ENCODE measurements around the gene RAD51B.

Gene RAD51B

GRCh38 chr14:68669603-68670358 is 850.2 kb downstream of the RAD51B start:
- no peak for FAIRE-seq
- TF ChIP-seq, protein P1, sequence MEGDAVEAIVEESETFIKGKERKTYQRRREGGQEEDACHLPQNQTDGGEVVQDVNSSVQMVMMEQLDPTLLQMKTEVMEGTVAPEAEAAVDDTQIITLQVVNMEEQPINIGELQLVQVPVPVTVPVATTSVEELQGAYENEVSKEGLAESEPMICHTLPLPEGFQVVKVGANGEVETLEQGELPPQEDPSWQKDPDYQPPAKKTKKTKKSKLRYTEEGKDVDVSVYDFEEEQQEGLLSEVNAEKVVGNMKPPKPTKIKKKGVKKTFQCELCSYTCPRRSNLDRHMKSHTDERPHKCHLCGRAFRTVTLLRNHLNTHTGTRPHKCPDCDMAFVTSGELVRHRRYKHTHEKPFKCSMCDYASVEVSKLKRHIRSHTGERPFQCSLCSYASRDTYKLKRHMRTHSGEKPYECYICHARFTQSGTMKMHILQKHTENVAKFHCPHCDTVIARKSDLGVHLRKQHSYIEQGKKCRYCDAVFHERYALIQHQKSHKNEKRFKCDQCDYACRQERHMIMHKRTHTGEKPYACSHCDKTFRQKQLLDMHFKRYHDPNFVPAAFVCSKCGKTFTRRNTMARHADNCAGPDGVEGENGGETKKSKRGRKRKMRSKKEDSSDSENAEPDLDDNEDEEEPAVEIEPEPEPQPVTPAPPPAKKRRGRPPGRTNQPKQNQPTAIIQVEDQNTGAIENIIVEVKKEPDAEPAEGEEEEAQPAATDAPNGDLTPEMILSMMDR (IDR thresholded peaks at IDR 0.05; ENCODE audit: insufficient read depth, missing control alignments): no peak
- no peak for DNase-seq (ENCODE audit: insufficient read length, low spot score)

DNA sequence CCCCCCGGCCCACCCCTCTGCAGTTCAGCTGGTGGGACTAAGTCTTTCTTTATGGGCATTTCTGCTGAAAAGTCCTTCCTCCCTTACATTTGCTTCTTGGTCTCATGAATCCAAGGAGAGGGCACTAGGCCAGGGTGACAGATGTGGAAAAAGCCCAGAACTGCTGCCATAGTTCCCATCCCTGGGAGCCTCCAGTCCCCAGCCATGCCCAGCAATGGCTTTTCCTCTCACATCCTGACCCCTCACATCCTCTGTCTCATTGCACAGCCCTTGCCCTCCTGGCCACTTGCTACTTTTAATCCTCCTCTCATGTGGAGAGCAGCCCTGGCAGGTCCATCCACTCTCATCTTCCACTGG is 850.8 kb downstream of the RAD51B start:
- DNase-seq (ENCODE audit: insufficient read length, low spot score) (no peak), FAIRE-seq (no peak)
- TF ChIP-seq, protein P1 (IDR thresholded peaks at IDR 0.05; ENCODE audit: insufficient read depth, missing control alignments): no peak

DNA sequence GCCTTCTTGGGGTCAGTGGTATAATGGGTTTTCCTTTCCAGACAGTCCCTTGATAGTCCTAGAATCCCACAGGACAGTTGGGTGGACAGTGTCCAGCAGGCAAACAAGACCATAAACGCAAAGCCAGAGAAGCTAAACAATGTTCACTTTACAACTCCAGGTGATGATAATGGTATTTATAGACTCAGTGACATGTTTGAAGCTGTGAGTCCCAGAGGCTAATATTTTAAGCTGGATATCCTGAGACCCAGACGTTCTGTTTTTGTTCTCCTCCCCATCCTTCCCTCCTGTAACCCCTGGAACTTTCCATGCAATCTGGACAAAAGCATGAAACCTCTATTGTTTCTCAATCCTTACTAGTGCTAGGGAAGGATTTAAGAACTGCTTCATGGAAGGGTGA is 852.3 kb downstream of the RAD51B start:
- TF ChIP-seq, protein P1 (IDR thresholded peaks at IDR 0.05; ENCODE audit: insufficient read depth, missing control alignments): no peak
- FAIRE-seq: no peak
- DNase-seq (ENCODE audit: insufficient read length, low spot score): no peak

DNA sequence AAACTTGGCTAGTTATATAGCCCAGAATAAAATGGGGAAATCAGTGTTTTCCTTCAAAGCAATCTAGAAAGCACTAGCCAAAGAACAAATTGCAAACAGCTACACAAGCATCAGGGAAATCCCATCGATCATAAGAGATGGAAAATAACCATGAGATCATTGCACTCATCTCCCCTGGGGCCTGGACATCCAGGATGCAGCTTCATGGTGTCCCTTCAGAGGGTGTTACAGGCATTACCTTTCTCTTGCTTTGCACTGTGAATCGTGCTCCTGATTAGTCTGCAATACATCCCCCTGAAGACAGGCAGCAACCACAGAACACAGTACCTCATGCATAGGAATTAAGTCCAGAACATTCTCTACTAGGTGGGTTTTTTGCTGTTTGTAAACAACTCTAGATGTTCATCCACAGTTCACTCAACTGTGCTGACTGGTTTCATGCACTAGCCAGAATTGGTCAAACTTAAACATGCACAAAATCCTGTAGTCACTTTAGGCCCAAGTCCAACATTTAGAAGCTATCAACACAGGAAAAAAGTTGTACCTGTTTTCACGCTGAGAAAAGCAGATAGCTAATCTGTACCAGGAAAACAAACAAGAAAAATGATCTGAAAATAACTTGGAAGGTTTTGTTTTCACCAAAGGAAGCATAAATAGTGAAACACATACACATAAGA is 853.2 kb downstream of the RAD51B start:
- TF ChIP-seq, protein P1 (IDR thresholded peaks at IDR 0.05; ENCODE audit: insufficient read depth, missing control alignments): no peak
- FAIRE-seq (no peak), DNase-seq (ENCODE audit: insufficient read length, low spot score) (no peak)

- DNase-seq (ENCODE audit: insufficient read length, low spot score) (no peak), FAIRE-seq (no peak)
- TF ChIP-seq, protein P1 (IDR thresholded peaks at IDR 0.05; ENCODE audit: insufficient read depth, missing control alignments): no peak
Observed at GRCh38 chr14:68673464-68673863, 853.9 kb downstream of the RAD51B start.

DNA sequence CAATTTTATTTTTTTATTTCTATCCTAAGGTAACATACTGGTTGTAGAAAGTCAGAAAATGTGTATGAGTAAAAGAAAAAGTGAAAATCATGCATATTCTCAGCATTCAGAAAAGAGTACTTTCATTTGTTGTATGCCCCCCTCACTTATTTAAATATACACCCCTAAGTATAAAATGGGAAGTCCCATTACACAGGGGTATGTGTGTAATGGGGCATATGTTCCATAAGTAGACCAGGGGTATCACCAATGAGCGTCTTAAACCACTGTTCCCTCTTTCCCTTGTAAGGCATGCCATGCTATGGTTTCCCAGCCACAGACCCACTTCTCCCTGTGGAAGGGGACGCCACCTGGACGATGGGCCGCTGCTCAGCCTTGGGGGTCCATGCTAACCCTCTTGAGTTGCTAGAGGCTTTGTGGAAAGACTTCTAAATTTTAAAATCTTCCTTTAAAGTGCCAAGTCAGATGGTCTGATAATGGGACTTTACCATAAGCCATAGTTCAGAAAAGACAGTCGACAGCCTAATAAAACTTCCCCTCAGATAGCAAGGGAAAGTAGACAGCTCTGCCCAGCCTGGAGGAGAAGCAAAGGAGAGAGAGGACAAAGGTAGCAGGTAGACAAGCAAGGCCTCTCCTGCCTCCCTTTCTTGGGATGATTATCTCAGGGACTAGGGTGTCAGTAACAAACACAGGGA is 855.1 kb downstream of the RAD51B start:
- TF ChIP-seq, protein P1 (IDR thresholded peaks at IDR 0.05; ENCODE audit: insufficient read depth, missing control alignments): no peak
- DNase-seq (ENCODE audit: insufficient read length, low spot score) (no peak), FAIRE-seq (no peak)
